OCI-LY1 (cell line): ENCODE results near the gene AGRN.
"Not testable (repeated sequence)": the region's sequence is repeated elsewhere in the genome, so short reads cannot be mapped to it uniquely, and the experiment has no call there.

Source experiments
- H2AFZ ChIP-seq: fragments of 200-600 bp; sonication (generic), shearing (Covaris generic); 2 replicates; pipeline ENCODE4 v1.6.0; 2014; ENCODE audit warnings: antibody characterized with exemption, mild to moderate bottlenecking, low read length
- H3F3A ChIP-seq: fragments of 200-600 bp; sonication (generic), shearing (Covaris generic); 2 replicates; pipeline ENCODE4 v1.6.0; 2014; ENCODE audit warnings: mild to moderate bottlenecking, antibody characterized with exemption, low read length, moderate library complexity; ENCODE audit not compliant: insufficient read depth
- H3K27ac ChIP-seq: fragments of 200-600 bp; sonication (generic); 2 replicates; pipeline ENCODE4 v1.5.1; 2014; ENCODE audit warnings: low read length, mixed run types, mild to moderate bottlenecking, low read depth; ENCODE audit not compliant: poor library complexity, severe bottlenecking
- H3K27me3 ChIP-seq: fragments of 200-600 bp; sonication (generic); 2 replicates; pipeline ENCODE4 v1.6.0; 2014; ENCODE audit warnings: antibody characterized with exemption, mild to moderate bottlenecking, low read length, moderate library complexity; ENCODE audit not compliant: insufficient read depth
- H3K36me3 ChIP-seq: fragments of 200-600 bp; sonication (generic); 2 replicates; pipeline ENCODE4 v1.6.1; 2014; ENCODE audit warnings: mild to moderate bottlenecking, antibody characterized with exemption, low read length, moderate library complexity, mixed read lengths; ENCODE audit not compliant: insufficient read depth
- H3K4me1 ChIP-seq: fragments of 200-600 bp; sonication (generic); 2 replicates; pipeline ENCODE4 v1.5.1; 2014; ENCODE audit warnings: mild to moderate bottlenecking, low read length, moderate library complexity; ENCODE audit not compliant: insufficient read depth, severe bottlenecking
- H3K4me2 ChIP-seq: fragments of 200-600 bp; sonication (generic), shearing (Covaris generic); 2 replicates; pipeline ENCODE4 v1.6.1; 2014; ENCODE audit warnings: low read length
- H3K4me3 ChIP-seq: fragments of 200-600 bp; sonication (generic); 2 replicates; pipeline ENCODE4 v1.5.1; 2014; ENCODE audit warnings: low read length, low read depth, mild to moderate bottlenecking, mixed read lengths; ENCODE audit not compliant: poor library complexity, severe bottlenecking
- H3K79me2 ChIP-seq: fragments of 200-600 bp; shearing (Covaris generic); 2 replicates; pipeline ENCODE4 v1.6.1; 2016; ENCODE audit warnings: mixed run types, low read length, mixed read lengths; ENCODE audit not compliant: insufficient read depth
- H3K9ac ChIP-seq: fragments of 200-600 bp; sonication (generic), shearing (Covaris generic); 2 replicates; pipeline ENCODE4 v1.6.1; 2014; ENCODE audit warnings: mild to moderate bottlenecking, low read length, mixed read lengths
- H3K9me2 ChIP-seq: fragments of 200-600 bp; sonication (generic), shearing (Covaris generic); 2 replicates; pipeline ENCODE4 v1.6.1; 2014; ENCODE audit warnings: low read depth, mild to moderate bottlenecking, low read length, mixed read lengths
- H3K9me3 ChIP-seq: fragments of 200-600 bp; shearing (Covaris generic); 2 replicates; pipeline ENCODE4 v1.6.1; 2014; ENCODE audit warnings: low read length, mixed read lengths
- H4K20me1 ChIP-seq: fragments of 200-600 bp; sonication (generic), shearing (Covaris generic); 2 replicates; pipeline ENCODE4 v1.6.0; 2016; ENCODE audit warnings: mild to moderate bottlenecking, low read length; ENCODE audit not compliant: insufficient read depth
- CTCF ChIP-seq: fragments of 200-600 bp; sonication (generic), shearing (Covaris generic); IDR thresholded peaks from 2 replicates; pipeline ENCODE4 v1.5.1; 2017; ENCODE audit warnings: mild to moderate bottlenecking, antibody characterized with exemption, low read length, moderate library complexity, mixed read lengths
- EZH2 ChIP-seq: fragments of 200-600 bp; sonication (generic), shearing (Covaris generic); IDR thresholded peaks from 2 replicates; pipeline ENCODE4 v1.8.0; 2017; ENCODE audit warnings: borderline replicate concordance, mixed run types, mild to moderate bottlenecking, antibody characterized with exemption, low read length, moderate library complexity, mixed read lengths

The AGRN gene

GRCh38 chr1:1055841-1056736 lies 36.2 kb downstream of the AGRN start:
- Histone ChIP-seq H3K9me2 (no peaks in the 10 kb centered on the region), H2AFZ (no peak overlapping the region), H3K36me3 (no peaks in the 10 kb centered on the region), H3K79me2 (no peaks in the 10 kb centered on the region), H3K4me1 (peaks cover 4% of the 10 kb centered on the region), H3K4me2 (no peak overlapping the region), H3K9me3 (no peaks in the 10 kb centered on the region), H3K27ac (no peak overlapping the region), H3K4me3 (no peak overlapping the region), H4K20me1 (no peaks in the 10 kb centered on the region), H3K27me3 (no peaks in the 10 kb centered on the region; the same call in 1 of the 2 replicates), H3F3A (no peaks in the 10 kb centered on the region), H3K9ac (no peak overlapping the region)
- TF ChIP-seq EZH2 (no peak), CTCF (no peak)

GRCh38 chr1:1057769-1058087 lies 37.8 kb downstream of the AGRN start:
- H3K4me1 ChIP-seq, H3K27me3 ChIP-seq: not testable (repeated sequence)

GRCh38 chr1:1058088-1058905 lies 38.4 kb downstream of the AGRN start:
- Histone ChIP-seq H3K79me2 (no peaks in the 10 kb centered on the region), H3K27me3 (no peaks in the 10 kb centered on the region), H3K9me3 (no peaks in the 10 kb centered on the region), H3K4me1 (peaks cover 4% of the 10 kb centered on the region), H4K20me1 (no peaks in the 10 kb centered on the region), H3K9ac (no peak overlapping the region), H3K27ac (no peak overlapping the region), H3K36me3 (no peaks in the 10 kb centered on the region), H3K9me2 (no peaks in the 10 kb centered on the region), H2AFZ (no peak overlapping the region), H3F3A (no peaks in the 10 kb centered on the region), H3K4me2 (peak overlapping the region; percentile 80; the same call in 1 of the 2 replicates), H3K4me3 (peak overlapping the region; percentile 63)
- TF ChIP-seq EZH2 (no peak), CTCF (no peak)

More at GRCh38 chr1:1057769-1058087, 37.8 kb downstream of the AGRN start:
- H3K9me3 ChIP-seq, H3K9me2 ChIP-seq, H3K9ac ChIP-seq, H2AFZ ChIP-seq, H3K79me2 ChIP-seq, H3K27ac ChIP-seq, H3K36me3 ChIP-seq, H3K4me2 ChIP-seq, H4K20me1 ChIP-seq, H3K4me3 ChIP-seq, H3F3A ChIP-seq: not testable (repeated sequence)
